GM23248 (cell line): ENCODE data around the gene PKD1L1. TPM values are rescaled to one million over a fixed set of nuclear protein-coding genes. Genes with fewer than 3 reads are reported as not detected.

Experiments
- DNase-seq: peaks from one replicate; pipeline ENCODE4 v3.0.0-alpha.2; 2015
- H2AFZ ChIP-seq: fragments of 200-600 bp; sonication (generic); 2 replicates; pipeline ENCODE4 v1.6.1; 2016; ENCODE audit warnings: antibody characterized with exemption
- H3F3A ChIP-seq: fragments of 200-600 bp; sonication (generic); 2 replicates; pipeline ENCODE4 v1.6.1; 2016; ENCODE audit warnings: mild to moderate bottlenecking, antibody characterized with exemption, mixed run types; ENCODE audit not compliant: insufficient read depth
- H3K27ac ChIP-seq: fragments of 200-600 bp; sonication (generic); 2 replicates; pipeline ENCODE4 v1.5.1; 2016; ENCODE audit warnings: mild to moderate bottlenecking
- H3K27me3 ChIP-seq: fragments of 200-600 bp; sonication (generic); replicated peaks from 2 replicates; pipeline ENCODE4 v1.6.1; 2016; ENCODE audit warnings: mild to moderate bottlenecking; ENCODE audit not compliant: insufficient read depth
- H3K36me3 ChIP-seq: fragments of 200-600 bp; sonication (generic); 2 replicates; pipeline ENCODE4 v1.6.1; 2016; ENCODE audit warnings: low read depth, mild to moderate bottlenecking
- H3K4me1 ChIP-seq: fragments of 200-600 bp; sonication (generic); 2 replicates; pipeline ENCODE4 v1.6.1; 2016; ENCODE audit warnings: mild to moderate bottlenecking; ENCODE audit not compliant: insufficient read depth
- H3K4me2 ChIP-seq: fragments of 200-600 bp; sonication (generic); one replicate; pipeline ENCODE4 v1.6.1; 2016; ENCODE audit warnings: mild to moderate bottlenecking; ENCODE audit not compliant: unreplicated experiment
- H3K4me3 ChIP-seq: fragments of 200-600 bp; sonication (generic); 2 replicates; pipeline ENCODE4 v1.5.1; 2016; ENCODE audit warnings: mild to moderate bottlenecking
- H3K79me2 ChIP-seq: fragments of 200-600 bp; sonication (generic); 2 replicates; pipeline ENCODE4 v1.6.1; 2016; ENCODE audit warnings: mild to moderate bottlenecking; ENCODE audit not compliant: insufficient read depth
- H3K9ac ChIP-seq: fragments of 200-600 bp; sonication (generic); 2 replicates; pipeline ENCODE4 v1.6.1; 2016; ENCODE audit warnings: mild to moderate bottlenecking
- H3K9me2 ChIP-seq: fragments of 200-600 bp; sonication (generic); 2 replicates; pipeline ENCODE4 v1.6.1; 2016; ENCODE audit warnings: mixed run types, mild to moderate bottlenecking, moderate library complexity; ENCODE audit not compliant: insufficient read depth
- H3K9me3 ChIP-seq: fragments of 200-600 bp; sonication (generic); one replicate; pipeline ENCODE4 v1.6.1; 2017; ENCODE audit warnings: low read depth
- H4K20me1 ChIP-seq: fragments of 200-600 bp; sonication (generic); 2 replicates; pipeline ENCODE4 v1.6.0; 2016; ENCODE audit not compliant: insufficient read depth
- EZH2 ChIP-seq: fragments of 200-600 bp; sonication (generic); IDR thresholded peaks from 2 replicates; pipeline ENCODE4 v1.6.1; 2018; ENCODE audit warnings: antibody characterized with exemption, mild to moderate bottlenecking; ENCODE audit not compliant: insufficient read depth, poor library complexity, severe bottlenecking
- EZH2phosphoT487 ChIP-seq: fragments of 200-600 bp; sonication (generic); IDR thresholded peaks from 2 replicates; pipeline ENCODE4 v1.6.1; 2018; ENCODE audit warnings: antibody characterized with exemption, moderate library complexity, mild to moderate bottlenecking, low read depth; ENCODE audit not compliant: insufficient read depth
- WGBS, 2 experiments: methylation state at CpG; one replicate each; pipeline ENCODE4 v1.1.6; 2015 to 2017; ENCODE audit warnings: low lambda C conversion rate in 2 of 2, low coverage in 1 of 2; ENCODE audit errors: missing lambda C conversion rate in 2 of 2; 5-methylcytosine and 5-hydroxymethylcytosine counted together
- in situ Hi-C: fragments of 300-500 bp; cut with MboI; formaldehyde crosslinking; loops from 2 replicates; pipeline ENCODE4 v1.15.0; 2020
- polyA plus RNA-seq: library from polyadenylated mRNA; unstranded; fragments of >200 nt; fragmentation: Nextera tagmentation; extraction: Ambion mirVana; gene quantifications from 2 replicates; pipeline ENCODE4 v1.2.1, GENCODE V29; 2016
- total RNA-seq: library from RNA; depleted of rRNA; stranded (reverse); fragments of >200 nt; shearing (Covaris generic); gene quantifications from 2 replicates; pipeline ENCODE4 v1.2.3, GENCODE V29; 2014

Gene PKD1L1
- total and polyA plus RNA-seq, 2 experiments from 2014 or later = 0.06 to 0.11 TPM

DNA sequence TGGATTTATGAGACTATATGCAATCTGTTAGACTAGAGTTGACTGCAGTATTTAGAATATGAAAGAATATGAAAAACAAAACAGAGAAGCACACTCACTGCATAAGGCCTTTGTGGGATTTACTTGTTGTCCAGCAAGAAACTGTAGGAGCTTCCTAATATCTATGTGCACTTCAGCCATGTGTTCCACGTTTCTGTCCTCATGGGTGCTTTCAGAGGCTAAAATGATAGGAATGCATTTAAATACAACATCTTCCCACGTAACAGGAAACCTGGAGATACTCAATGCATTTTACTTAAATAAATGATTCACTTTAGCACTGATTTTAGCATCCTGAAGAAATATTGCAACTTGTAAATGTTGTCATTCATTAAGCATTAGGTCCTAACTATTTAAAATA lies 19.4 kb upstream of the PKD1L1 start:
- no peak for DNase-seq
- 71 to 74% methylated on average over 2 of the region's 2 CpGs for WGBS, 2 experiments
- TF ChIP-seq EZH2 = no peak

DNA sequence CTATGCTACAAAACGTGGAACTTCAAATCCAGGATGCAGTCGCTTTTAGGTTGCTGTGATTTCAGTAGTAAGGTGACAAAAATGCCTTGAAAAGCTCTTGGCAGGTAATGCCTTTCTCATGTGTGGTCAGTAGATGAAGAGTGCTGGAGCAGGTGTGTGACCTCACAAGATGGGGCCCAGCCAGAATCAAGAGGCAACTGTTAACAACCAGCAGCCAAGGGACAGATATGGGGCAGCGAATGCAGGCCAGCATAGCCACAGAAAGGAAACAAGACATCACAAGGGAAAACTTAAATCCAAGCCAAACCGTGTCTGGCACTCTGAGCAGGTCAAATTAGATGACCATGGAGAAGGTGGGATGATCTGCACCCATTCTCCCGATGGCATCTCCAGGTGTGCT lies 18.9 kb upstream of the PKD1L1 start:
- H3K4me3 ChIP-seq = no peak overlapping the region
- H3K4me2 ChIP-seq = no peak overlapping the region
- no peak overlapping the region for H2AFZ ChIP-seq
- no peak for DNase-seq
- TF ChIP-seq EZH2 = no peak
- no peak for TF ChIP-seq EZH2phosphoT487
- no peak overlapping the region for H3K27ac ChIP-seq
- H3K79me2 ChIP-seq = no peaks in the 10 kb centered on the region
- H3K36me3 ChIP-seq = peaks cover 62% of the 10 kb centered on the region
- WGBS, 2 experiments = 66 to 79% methylated on average over 5 of the region's 5 CpGs
- H3K9ac ChIP-seq = no peak overlapping the region
- H3K9me3 ChIP-seq = no peaks in the 10 kb centered on the region
- no peaks in the 10 kb centered on the region for H3K27me3 ChIP-seq
- H3F3A ChIP-seq = 0 out of 2 replicates have a peak, but pooled peaks cover 14% of the 10 kb centered on the region
- H3K9me2 ChIP-seq = no peaks in the 10 kb centered on the region
- no peaks in the 10 kb centered on the region; the same call in 1 of the 2 replicates for H3K4me1 ChIP-seq
- in situ Hi-C loops = no loop called here
- no peaks in the 10 kb centered on the region for H4K20me1 ChIP-seq

More for the DNA sequence above, 19.4 kb upstream of the PKD1L1 start:
- no peaks in the 10 kb centered on the region for H3K9me3 ChIP-seq
- in situ Hi-C loops = no loop called here
- 0 out of 2 replicates have a peak, but pooled peaks cover 14% of the 10 kb centered on the region for H3F3A ChIP-seq
- no peaks in the 10 kb centered on the region for H3K27me3 ChIP-seq
- H3K4me3 ChIP-seq = no peak overlapping the region
- no peaks in the 10 kb centered on the region for H3K79me2 ChIP-seq
- no peak overlapping the region for H3K27ac ChIP-seq
- no peak overlapping the region for H2AFZ ChIP-seq
- H3K4me1 ChIP-seq = no peaks in the 10 kb centered on the region; the same call in 1 of the 2 replicates
- no peak overlapping the region for H3K4me2 ChIP-seq
- H4K20me1 ChIP-seq = no peaks in the 10 kb centered on the region
- H3K9ac ChIP-seq = no peak overlapping the region
- no peaks in the 10 kb centered on the region for H3K9me2 ChIP-seq
- peaks cover 61% of the 10 kb centered on the region for H3K36me3 ChIP-seq

DNA sequence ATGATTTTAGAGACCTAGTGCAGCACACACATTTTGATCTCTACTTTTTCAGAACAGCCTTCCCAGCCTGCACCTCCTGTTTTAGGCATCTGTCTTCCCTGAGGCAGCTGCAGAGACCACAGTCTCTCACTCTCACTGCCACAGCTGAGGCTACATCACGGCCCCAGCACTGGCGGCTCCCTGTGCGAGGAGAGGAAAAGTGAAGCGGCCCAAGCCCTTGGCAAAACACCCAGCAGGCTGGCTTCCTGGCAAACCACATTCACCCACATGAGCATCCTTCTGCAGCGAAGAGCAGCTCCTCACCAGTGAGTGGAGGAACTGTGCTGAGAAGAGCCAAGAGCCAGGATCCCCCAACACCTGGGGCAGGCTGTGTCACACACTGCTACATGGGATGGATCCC lies 17.2 kb upstream of the PKD1L1 start:
- no peak overlapping the region for H3K4me3 ChIP-seq
- H2AFZ ChIP-seq = no peak overlapping the region
- no peak for DNase-seq
- in situ Hi-C loops = no loop called here
- H3K27ac ChIP-seq = no peak overlapping the region
- H3K9ac ChIP-seq = no peak overlapping the region
- no peaks in the 10 kb centered on the region for H3K79me2 ChIP-seq
- WGBS, 2 experiments = 92 to 94% methylated on average over 5 of the region's 5 CpGs
- TF ChIP-seq EZH2 (no peak), EZH2phosphoT487 (no peak)
- H3K9me3 ChIP-seq = no peaks in the 10 kb centered on the region
- H3F3A ChIP-seq = 0 out of 2 replicates have a peak, but pooled peaks cover under 1% of the 10 kb centered on the region
- no peak overlapping the region for H3K4me2 ChIP-seq
- H3K9me2 ChIP-seq = no peaks in the 10 kb centered on the region
- peaks cover 72% of the 10 kb centered on the region for H3K36me3 ChIP-seq
- no peaks in the 10 kb centered on the region for H3K27me3 ChIP-seq
- H4K20me1 ChIP-seq = no peaks in the 10 kb centered on the region
- no peaks in the 10 kb centered on the region; the same call in 1 of the 2 replicates for H3K4me1 ChIP-seq

DNA sequence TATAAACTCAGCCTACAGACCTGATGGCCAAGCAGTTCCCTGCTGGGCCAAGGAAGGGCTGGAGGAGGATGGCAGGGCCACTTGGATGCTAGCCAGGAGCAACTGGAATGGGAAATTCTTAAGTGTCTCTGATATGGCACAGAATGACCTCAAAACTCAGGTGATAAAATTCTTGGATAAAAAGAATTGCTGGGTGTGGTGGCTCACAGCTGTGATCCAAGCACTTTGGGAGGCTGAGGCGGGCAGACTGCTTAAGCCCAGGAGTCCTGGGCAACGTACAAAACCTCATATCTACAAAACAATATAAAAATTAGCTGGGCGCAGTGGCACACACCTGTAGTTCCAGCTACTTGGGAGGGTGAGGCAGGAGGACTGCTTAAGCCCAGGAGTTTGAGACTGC lies 14.0 kb upstream of the PKD1L1 start:
- Histone ChIP-seq H3K4me1 (no peaks in the 10 kb centered on the region), H3K4me3 (no peak overlapping the region), H3F3A (no peaks in the 10 kb centered on the region), H3K27ac (no peak overlapping the region), H3K79me2 (no peaks in the 10 kb centered on the region), H3K9ac (no peak overlapping the region), H3K9me3 (no peaks in the 10 kb centered on the region), H3K9me2 (no peaks in the 10 kb centered on the region), H2AFZ (no peak overlapping the region), H3K27me3 (no peaks in the 10 kb centered on the region), H3K36me3 (peaks cover 57% of the 10 kb centered on the region; the same call in 1 of the 2 replicates), H3K4me2 (no peak overlapping the region), H4K20me1 (no peaks in the 10 kb centered on the region)
- DNase-seq = no peak
- WGBS, 2 experiments = 95 to 96% methylated on average over 3 of the region's 3 CpGs
- in situ Hi-C loops = no loop called here
- no peak for TF ChIP-seq EZH2phosphoT487
- TF ChIP-seq EZH2 = no peak

DNA sequence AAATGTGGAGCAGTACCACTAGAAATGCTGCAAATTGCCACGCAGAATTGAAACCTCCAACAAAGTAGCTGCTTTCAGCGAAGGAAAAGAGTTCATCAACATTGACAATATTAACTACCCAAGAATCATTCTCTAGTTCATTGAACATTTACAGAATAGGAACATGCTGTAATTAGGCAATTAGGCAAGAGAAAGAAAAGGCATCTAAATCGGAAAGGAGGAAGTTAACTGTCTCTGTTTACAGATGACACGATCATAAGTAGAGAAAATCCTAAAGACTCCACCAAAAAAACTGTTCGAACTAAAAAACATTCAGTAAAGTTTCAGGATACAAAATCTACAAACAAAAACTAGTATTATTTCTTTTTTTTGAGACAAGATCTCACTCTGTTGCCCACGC lies 8.9 kb upstream of the PKD1L1 start:
- Histone ChIP-seq H3K9ac (no peak overlapping the region), H3K4me3 (no peak overlapping the region), H3K27ac (no peak overlapping the region), H2AFZ (no peak overlapping the region), H3K36me3 (peaks cover 20% of the 10 kb centered on the region; the same call in 1 of the 2 replicates), H3F3A (peaks cover 9% of the 10 kb centered on the region; the same call in 1 of the 2 replicates), H3K4me1 (peaks cover 13% of the 10 kb centered on the region), H3K27me3 (no peaks in the 10 kb centered on the region), H4K20me1 (no peaks in the 10 kb centered on the region), H3K79me2 (no peaks in the 10 kb centered on the region), H3K4me2 (no peak overlapping the region), H3K9me3 (no peaks in the 10 kb centered on the region), H3K9me2 (no peaks in the 10 kb centered on the region)
- no peak for DNase-seq
- TF ChIP-seq EZH2phosphoT487 (no peak), EZH2 (no peak)
- 83 to 84% methylated on average over 6 of the region's 6 CpGs for WGBS, 2 experiments
- in situ Hi-C loops = no loop called here
